Measurements from ENCODE around the gene NRCAM.

DNA sequence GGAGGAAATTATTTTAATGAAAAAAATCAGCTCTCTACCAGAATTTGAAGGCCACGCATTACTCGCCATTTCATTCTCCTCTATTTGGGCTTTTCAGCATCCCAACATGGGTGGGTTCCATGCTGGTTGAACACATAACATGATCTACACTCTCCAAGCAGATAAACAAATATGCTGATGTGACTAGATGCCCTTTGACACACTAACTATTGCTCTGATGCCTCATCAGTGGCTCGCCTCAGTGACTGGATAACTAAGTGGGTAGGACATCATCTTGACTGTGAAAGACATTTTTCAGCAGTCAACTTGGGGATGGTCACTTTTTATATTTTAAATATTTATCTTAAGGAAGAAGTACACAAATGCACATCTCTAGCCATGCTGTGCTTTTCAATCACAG is 212.1 kb downstream of the NRCAM start:
- no peak for TF ChIP-seq ZNF518A (tag by site-specific recombination; conservative IDR thresholded peaks at IDR 0.05; ENCODE audit: low read depth)
- TF ChIP-seq ZNF24 (tag by site-specific recombination; IDR thresholded peaks at IDR 0.05): no peak
- no peak for TF ChIP-seq ZNF580 (tag by site-specific recombination; IDR thresholded peaks at IDR 0.05)
- no peak for TF ChIP-seq ZNF23 (tag by site-specific recombination; IDR thresholded peaks at IDR 0.05; ENCODE audit: borderline replicate concordance)
